NCI-H2196 (cell line): Measurements from ENCODE around the gene EFCAB11.
A peak's percentile ranks its signal among the peaks of the same experiment; 100 is the strongest.

ENCODE experiments used
- DNase-seq: peaks from one replicate; lab custom pipeline; 2025; ENCODE audit not compliant: unreplicated experiment; lab: John Stamatoyannopoulos, UW

EFCAB11 gene

GRCh38 chr14:89775946-89776345, 178.6 kb downstream of the EFCAB11 start:
- DNase-seq = no peak

- DNase-seq = no peak
Measured at GRCh38 chr14:89775151-89775550, 179.4 kb downstream of the EFCAB11 start.

GRCh38 chr14:89773644-89774316, 180.8 kb downstream of the EFCAB11 start:
- DNase-seq = no peak

- DNase-seq = no peak
Measured at GRCh38 chr14:89773151-89773550, 181.4 kb downstream of the EFCAB11 start.

GRCh38 chr14:89771251-89771650, 183.3 kb downstream of the EFCAB11 start:
- no peak for DNase-seq

GRCh38 chr14:89767861-89768268, 186.7 kb downstream of the EFCAB11 start:
- peak; percentile 7 for DNase-seq

GRCh38 chr14:89767131-89767530, 187.4 kb downstream of the EFCAB11 start:
- DNase-seq = no peak

- DNase-seq = no peak
Measured at GRCh38 chr14:89765346-89765745, 189.2 kb downstream of the EFCAB11 start.

- DNase-seq = no peak
Measured at GRCh38 chr14:89760086-89760485, 194.4 kb downstream of the EFCAB11 start.

GRCh38 chr14:89757313-89757939, 197.1 kb downstream of the EFCAB11 start:
- no peak for DNase-seq

GRCh38 chr14:89755816-89756215, 198.7 kb downstream of the EFCAB11 start:
- DNase-seq = no peak

GRCh38 chr14:89753828-89754412, 200.6 kb downstream of the EFCAB11 start:
- DNase-seq = no peak

- DNase-seq = no peak
Measured at GRCh38 chr14:89750908-89751392, 203.6 kb downstream of the EFCAB11 start.

- no peak for DNase-seq
Measured at GRCh38 chr14:89750281-89750755, 204.2 kb downstream of the EFCAB11 start.

GRCh38 chr14:89748004-89748403, 206.5 kb downstream of the EFCAB11 start:
- DNase-seq = no peak

- DNase-seq = no peak
Measured at GRCh38 chr14:89747126-89747525, 207.4 kb downstream of the EFCAB11 start.

- DNase-seq = no peak
Measured at GRCh38 chr14:89746654-89747053, 207.9 kb downstream of the EFCAB11 start.

- DNase-seq = no peak
Measured at GRCh38 chr14:89746135-89746534, 208.4 kb downstream of the EFCAB11 start.
